ENCODE data around the gene NPTN.

NPTN gene

GRCh38 chr15:73617913-73618312 is 15.3 kb downstream of the NPTN start:
- peaks cover 5% of the 10 kb centered on the region; the same call in 1 of the 2 replicates for H3K36me3 ChIP-seq (ENCODE audit: insufficient read depth, low read length)
- no peaks in the 10 kb centered on the region for H3K9me3 ChIP-seq (ENCODE audit: low read length)
- H3F3A ChIP-seq (ENCODE audit: insufficient read depth, low read length) = no peaks in the 10 kb centered on the region
- H4K20me1 ChIP-seq (ENCODE audit: insufficient read depth, low read length) = no peaks in the 10 kb centered on the region
- H2AFZ ChIP-seq (ENCODE audit: low read length) = no peak overlapping the region
- no peak overlapping the region for H3K4me2 ChIP-seq (ENCODE audit: low read length)
- no peaks in the 10 kb centered on the region for H3K27me3 ChIP-seq (ENCODE audit: insufficient read depth, low read length)
- no peak overlapping the region for H3K4me3 ChIP-seq (ENCODE audit: low read depth, low read length, poor library complexity, severe bottlenecking)
- no peak overlapping the region for H3K27ac ChIP-seq (ENCODE audit: low read depth, low read length, poor library complexity, severe bottlenecking)
- H3K4me1 ChIP-seq (ENCODE audit: insufficient read depth, low read length, severe bottlenecking) = peaks cover 7% of the 10 kb centered on the region
- no peak overlapping the region for H3K9ac ChIP-seq (ENCODE audit: low read length)
- peaks cover 81% of the 10 kb centered on the region for H3K79me2 ChIP-seq (ENCODE audit: insufficient read depth, low read length)
- TF ChIP-seq CTCF (IDR thresholded peaks at IDR 0.05; ENCODE audit: low read length) (no peak), EZH2 (IDR thresholded peaks at IDR 0.05; ENCODE audit: borderline replicate concordance, low read length) (no peak)
- no peaks in the 10 kb centered on the region for H3K9me2 ChIP-seq (ENCODE audit: low read depth, low read length)

GRCh38 chr15:73617301-73617831 is 15.8 kb downstream of the NPTN start:
- no peak overlapping the region for H3K4me2 ChIP-seq (ENCODE audit: low read length)
- H3K79me2 ChIP-seq (ENCODE audit: insufficient read depth, low read length) = peaks cover 80% of the 10 kb centered on the region

GRCh38 chr15:73608941-73609340 is 24.2 kb downstream of the NPTN start:
- no peaks in the 10 kb centered on the region for H3F3A ChIP-seq (ENCODE audit: insufficient read depth, low read length)
- TF ChIP-seq EZH2 (IDR thresholded peaks at IDR 0.05; ENCODE audit: borderline replicate concordance, low read length) (no peak), CTCF (IDR thresholded peaks at IDR 0.05; ENCODE audit: low read length) (no peak)
- H2AFZ ChIP-seq (ENCODE audit: low read length) = no peak overlapping the region
- no peaks in the 10 kb centered on the region for H3K27me3 ChIP-seq (ENCODE audit: insufficient read depth, low read length)
- no peaks in the 10 kb centered on the region for H3K9me2 ChIP-seq (ENCODE audit: low read depth, low read length)
- no peaks in the 10 kb centered on the region for H4K20me1 ChIP-seq (ENCODE audit: insufficient read depth, low read length)
- H3K79me2 ChIP-seq (ENCODE audit: insufficient read depth, low read length) = peaks cover 74% of the 10 kb centered on the region
- no peaks in the 10 kb centered on the region for H3K36me3 ChIP-seq (ENCODE audit: insufficient read depth, low read length)
- H3K9ac ChIP-seq (ENCODE audit: low read length) = no peak overlapping the region
- H3K4me2 ChIP-seq (ENCODE audit: low read length) = no peak overlapping the region
- H3K4me3 ChIP-seq (ENCODE audit: low read depth, low read length, poor library complexity, severe bottlenecking) = no peak overlapping the region
- H3K9me3 ChIP-seq (ENCODE audit: low read length) = no peaks in the 10 kb centered on the region
- H3K27ac ChIP-seq (ENCODE audit: low read depth, low read length, poor library complexity, severe bottlenecking) = no peak overlapping the region
- no peaks in the 10 kb centered on the region for H3K4me1 ChIP-seq (ENCODE audit: insufficient read depth, low read length, severe bottlenecking)

More at GRCh38 chr15:73617301-73617831, 15.8 kb downstream of the NPTN start:
- H3K9me2 ChIP-seq (ENCODE audit: low read depth, low read length) = no peaks in the 10 kb centered on the region
- no peak overlapping the region for H3K9ac ChIP-seq (ENCODE audit: low read length)
- no peaks in the 10 kb centered on the region for H3F3A ChIP-seq (ENCODE audit: insufficient read depth, low read length)
- H3K36me3 ChIP-seq (ENCODE audit: insufficient read depth, low read length) = peaks cover 5% of the 10 kb centered on the region; the same call in 1 of the 2 replicates
- no peak overlapping the region for H3K4me3 ChIP-seq (ENCODE audit: low read depth, low read length, poor library complexity, severe bottlenecking)
- H3K4me1 ChIP-seq (ENCODE audit: insufficient read depth, low read length, severe bottlenecking) = peaks cover 7% of the 10 kb centered on the region
- no peaks in the 10 kb centered on the region for H3K9me3 ChIP-seq (ENCODE audit: low read length)
- H2AFZ ChIP-seq (ENCODE audit: low read length) = no peak overlapping the region
- TF ChIP-seq CTCF (IDR thresholded peaks at IDR 0.05; ENCODE audit: low read length) (no peak), EZH2 (IDR thresholded peaks at IDR 0.05; ENCODE audit: borderline replicate concordance, low read length) (no peak)
- no peak overlapping the region for H3K27ac ChIP-seq (ENCODE audit: low read depth, low read length, poor library complexity, severe bottlenecking)
- H4K20me1 ChIP-seq (ENCODE audit: insufficient read depth, low read length) = no peaks in the 10 kb centered on the region
- no peaks in the 10 kb centered on the region for H3K27me3 ChIP-seq (ENCODE audit: insufficient read depth, low read length)

All from OCI-LY1 (cell line).